Vein endothelial cell (primary cell): ENCODE results near the gene SLC25A11. TPM values are rescaled to one million over a fixed set of nuclear protein-coding genes. Genes with fewer than 3 reads are reported as not detected.

Experiments
- small RNA-seq: library from RNA; depleted of rRNA; stranded (forward); fragments of <200 nt; gene quantifications from one replicate; pipeline ENCODE3, GENCODE V24; 2012
- total RNA-seq: library from RNA; depleted of rRNA; stranded (reverse); fragments of >200 nt; gene quantifications from 2 replicates; pipeline ENCODE4 v1.2.3, GENCODE V29; 2012

SLC25A11 gene, protein sequence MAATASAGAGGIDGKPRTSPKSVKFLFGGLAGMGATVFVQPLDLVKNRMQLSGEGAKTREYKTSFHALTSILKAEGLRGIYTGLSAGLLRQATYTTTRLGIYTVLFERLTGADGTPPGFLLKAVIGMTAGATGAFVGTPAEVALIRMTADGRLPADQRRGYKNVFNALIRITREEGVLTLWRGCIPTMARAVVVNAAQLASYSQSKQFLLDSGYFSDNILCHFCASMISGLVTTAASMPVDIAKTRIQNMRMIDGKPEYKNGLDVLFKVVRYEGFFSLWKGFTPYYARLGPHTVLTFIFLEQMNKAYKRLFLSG
- total RNA-seq, result 40.4 and 59.4 TPM in 2 replicates

DNA sequence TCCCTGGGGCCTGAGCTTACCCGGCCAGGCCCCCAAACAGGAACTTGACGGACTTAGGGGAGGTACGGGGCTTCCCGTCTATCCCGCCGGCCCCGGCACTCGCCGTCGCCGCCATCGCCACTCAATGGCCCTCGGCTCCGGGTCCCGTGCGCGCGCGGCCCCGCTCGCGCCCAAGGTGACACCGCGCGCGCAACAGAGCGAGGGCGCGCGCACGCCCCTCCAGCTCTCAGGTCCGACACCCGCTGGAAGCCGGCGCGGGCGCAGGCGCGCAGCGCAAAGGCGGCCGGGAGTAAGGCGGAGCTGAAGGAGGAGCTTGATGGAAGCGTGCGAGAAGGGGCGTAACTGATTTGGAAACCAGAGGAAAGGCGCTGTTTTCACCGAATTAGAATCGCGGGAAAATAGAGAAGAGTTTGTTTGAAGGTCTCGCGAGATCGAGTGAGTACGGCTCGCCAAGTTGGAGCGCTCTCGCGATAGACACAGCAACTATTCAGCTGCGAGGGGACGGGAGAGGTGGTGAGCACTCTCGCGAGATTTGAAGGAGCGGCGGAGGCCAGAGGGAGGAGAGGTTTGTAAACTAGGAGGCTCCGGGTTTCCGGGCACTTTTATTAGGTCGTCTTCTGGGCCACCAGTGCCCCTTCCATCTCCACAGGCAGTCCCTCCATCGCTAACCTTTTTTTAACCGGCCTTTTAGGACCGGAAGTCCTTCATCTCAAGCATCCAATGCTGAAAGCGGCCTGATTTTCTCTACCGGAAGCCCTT is at the start of gene SLC25A11, which contains the start of gene RNF167:
SLC25A11 (minus strand) TSS at position 251 of the 759 bp plus-strand sequence; CDS start at position 115, 136 bp downstream.
RNF167 (plus strand) TSS at position 473 of the 759 bp plus-strand sequence. CDS start 642 bp downstream, outside the sequence.

DNA sequence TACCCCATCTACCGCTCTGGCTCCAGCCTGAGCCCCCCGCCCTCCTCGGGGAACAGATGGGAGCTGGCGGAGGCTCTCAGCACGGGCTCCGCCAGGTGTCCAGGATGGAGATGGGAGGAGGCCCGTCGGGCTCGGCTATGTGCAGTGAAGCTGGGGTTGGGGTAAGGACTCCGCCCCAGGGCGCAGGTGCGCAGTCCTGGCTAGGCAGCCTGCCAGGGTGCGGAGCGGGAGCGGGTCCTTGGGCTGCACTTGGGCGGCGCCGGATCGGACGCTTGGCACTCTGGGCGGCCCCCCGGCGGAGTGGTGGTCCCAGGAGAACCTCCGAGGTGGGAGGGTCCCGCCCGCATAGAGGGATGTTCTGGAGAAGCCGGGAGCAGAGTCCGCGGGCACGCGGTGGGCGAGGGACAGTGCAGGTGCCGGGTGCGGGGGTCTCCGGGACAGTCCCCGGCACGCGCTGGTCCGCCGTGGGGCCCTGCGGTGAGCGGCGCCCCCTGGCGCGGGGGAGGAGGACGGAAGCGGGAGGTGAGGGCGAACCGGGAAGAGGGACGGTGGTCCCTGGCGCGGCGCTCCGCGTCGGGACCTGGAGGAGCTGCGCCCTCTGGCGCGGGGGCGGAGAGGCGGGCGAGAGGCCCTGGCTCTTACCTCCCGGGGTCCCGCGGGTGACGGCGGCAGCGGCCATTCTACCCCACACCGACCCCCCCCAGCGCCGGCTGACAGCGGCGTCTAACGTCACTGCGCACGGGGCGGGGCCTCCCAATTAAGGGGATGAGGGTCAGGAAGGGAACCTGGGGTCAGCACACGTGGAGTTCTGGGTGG is 47.3 kb upstream of the SLC25A11 start, which contains the start of gene CAMTA2:
CAMTA2 (minus strand) TSS at position 725 of the 816 bp plus-strand sequence. CDS start 1,453 bp downstream, outside the sequence.

DNA sequence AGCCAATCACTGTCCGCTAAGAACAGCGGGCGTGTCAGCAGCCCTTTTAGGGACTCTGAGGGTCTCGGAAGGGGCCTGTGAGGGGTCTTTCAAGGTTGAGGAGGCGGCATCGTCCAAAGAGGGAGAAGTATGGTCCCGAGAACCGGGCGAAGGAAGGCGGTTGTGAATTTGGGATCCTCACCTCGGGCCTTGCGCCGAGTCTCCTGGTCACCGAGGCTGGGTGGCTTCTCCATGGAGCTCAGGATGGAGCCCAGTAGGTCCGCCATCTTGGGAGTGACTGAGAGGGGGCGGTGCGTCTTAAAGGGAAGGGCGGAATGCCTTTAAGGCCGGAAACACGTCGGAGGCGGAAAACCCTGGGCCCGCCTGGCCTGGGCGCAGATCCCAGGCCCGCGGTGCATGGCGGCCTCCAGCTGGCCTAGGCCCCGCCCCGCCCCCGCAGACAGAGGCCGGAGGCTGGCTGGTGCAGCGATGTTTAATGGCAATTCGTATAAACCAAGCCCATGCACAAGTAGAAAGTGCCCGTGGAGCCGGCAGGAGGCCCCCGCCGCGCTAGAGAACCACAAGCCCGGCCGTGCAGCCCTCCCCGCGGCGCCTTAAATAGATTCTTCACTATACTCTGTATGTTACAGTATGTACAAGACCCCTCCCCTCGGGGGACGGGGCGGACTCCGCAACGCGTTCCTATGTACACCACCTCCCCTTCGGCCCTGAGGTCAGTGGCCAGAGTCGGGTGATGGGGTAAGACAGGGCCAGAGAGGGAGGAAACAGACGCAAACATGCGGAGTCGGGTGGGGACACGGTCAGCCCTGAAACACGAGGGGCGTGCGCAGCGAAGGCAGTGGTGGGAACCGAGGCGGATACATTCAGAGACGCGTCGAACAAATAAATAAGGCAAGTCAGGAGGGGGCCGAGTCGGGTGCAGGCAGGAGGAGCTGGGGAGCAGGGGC is 28.0 kb upstream of the SLC25A11 start, which contains the start of gene SPAG7:
SPAG7 (minus strand) TSS at position 279 of the 947 bp plus-strand sequence; CDS start at position 266, 13 bp downstream.

DNA sequence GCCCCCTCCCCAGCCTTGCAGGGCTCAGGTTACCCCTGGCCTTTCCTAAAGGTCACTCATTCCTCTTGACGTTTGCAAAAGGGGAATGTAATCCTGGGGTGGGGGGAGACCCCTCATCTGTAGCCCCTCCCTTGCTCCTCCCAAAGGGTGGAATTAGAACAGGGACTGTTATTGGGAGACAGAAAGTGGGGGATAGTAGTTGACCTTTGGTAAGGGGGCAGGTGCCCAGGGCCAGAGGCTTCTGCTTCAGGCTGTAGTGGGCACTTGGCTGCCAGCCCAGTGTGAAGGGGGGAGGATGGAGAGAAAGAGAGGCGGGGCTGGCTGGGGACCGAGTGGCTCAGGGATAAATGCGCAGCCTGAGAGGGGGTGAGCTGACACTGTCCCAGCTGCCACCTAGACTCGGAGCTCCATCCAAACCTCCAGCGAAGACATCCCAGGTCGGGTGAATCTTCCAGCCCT is 10.9 kb upstream of the SLC25A11 start, which contains the start of gene ENO3:
ENO3 (plus strand) TSS at position 374 of the 459 bp plus-strand sequence. CDS start 711 bp downstream, outside the sequence.

DNA sequence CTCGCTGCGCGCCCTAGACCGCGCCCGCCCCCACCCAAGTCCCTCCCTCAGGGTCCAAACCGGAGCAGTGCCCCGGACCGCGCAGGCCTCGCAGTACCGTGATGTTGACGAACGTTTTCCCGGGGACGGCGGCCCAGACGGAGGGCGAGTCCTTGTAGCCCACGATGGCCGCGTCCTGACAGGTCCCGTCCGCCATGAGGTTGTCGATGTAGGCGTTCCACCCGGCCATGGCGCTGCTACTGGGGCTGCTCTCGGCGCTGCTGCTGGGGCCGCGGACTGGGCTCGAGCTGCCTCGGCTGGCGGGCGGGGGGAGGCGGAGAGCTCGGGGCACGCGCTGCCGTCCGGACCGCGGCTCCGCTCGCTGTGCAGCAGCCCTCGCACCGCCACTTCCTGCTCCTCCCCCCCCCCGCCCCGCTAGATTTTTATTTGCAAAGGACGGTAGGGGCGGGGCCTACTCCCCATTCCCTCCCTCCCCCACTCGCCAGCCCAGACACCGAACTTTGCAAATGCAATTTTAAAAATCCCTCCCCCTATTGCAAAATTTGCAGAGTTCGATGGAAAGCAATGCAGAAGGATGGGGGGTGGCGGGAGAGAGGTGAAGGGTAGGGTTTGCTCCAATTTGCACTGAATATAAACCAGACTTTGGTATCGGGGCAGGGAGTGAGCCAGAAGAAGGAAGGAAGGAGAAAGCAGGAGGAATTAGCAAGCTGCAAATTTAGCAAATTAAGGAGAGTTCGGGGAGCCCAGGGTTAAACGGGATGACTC is 8.5 kb upstream of the SLC25A11 start, which contains the start of gene PFN1:
PFN1 (minus strand) TSS at position 365 of the 765 bp plus-strand sequence; CDS start at position 229, 136 bp downstream.

DNA sequence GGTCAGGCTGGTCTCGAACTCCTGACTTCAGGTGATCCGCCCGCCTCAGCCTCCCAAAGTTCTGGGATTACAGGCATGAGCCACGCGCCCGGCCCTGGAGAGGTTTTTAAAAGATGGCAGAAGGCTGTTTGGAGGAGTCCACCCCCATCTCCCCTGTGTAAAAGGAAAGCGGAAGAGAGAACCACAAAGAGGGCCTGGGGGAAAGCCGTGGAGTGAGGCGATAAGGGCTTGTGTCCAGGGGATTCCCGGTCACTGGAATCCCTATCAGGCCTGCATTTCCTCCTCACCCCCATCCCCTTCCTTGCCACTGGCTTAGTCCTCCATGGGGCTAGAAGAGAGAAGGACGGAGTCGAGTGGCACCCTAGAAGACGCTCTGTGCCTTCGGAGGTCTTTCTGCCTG is 7.9 kb downstream of the SLC25A11 start, which contains the start of gene GP1BA:
GP1BA (plus strand) TSS at position 315 of the 400 bp plus-strand sequence. CDS start 328 bp downstream, outside the sequence.

DNA sequence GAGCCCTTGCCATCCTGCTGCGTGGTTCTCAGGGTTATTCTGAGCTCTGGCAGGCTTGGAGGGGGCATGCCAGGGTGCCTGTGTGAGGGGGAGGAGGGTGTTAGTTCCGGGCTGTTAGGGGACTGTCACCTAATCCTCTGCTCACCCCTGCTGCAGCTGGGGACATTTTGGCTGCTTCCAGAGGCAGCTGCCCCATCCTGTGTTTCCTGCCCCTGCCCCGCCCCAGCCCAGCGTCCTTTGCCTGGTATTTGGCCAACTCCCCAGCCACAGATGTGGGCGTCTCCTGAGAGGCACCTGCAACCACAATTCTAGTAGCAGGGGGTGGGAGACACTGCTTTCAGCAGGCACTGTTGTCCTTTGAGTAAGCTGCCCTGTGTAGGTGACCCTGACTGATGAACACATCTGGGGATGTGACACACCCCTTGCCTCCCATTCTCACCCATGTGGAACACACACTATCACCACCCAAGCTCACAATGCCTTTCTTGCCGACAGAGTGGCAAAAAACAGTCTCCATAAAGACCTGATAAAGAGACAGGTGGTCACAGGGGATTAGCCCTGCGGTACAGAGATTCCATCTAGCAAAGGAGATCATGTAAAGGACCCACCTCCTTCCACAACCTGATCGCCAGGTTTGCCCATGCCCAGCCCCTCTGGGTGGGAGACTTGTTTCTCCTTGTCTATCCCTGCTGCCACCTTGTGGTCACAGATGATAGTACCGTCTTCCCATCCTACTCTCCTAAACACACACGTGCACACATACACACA is 36.6 kb downstream of the SLC25A11 start, which contains the start of gene CHRNE:
CHRNE (minus strand) TSS at position 48 of the 768 bp plus-strand sequence; CDS start at position 13, 35 bp downstream.

DNA sequence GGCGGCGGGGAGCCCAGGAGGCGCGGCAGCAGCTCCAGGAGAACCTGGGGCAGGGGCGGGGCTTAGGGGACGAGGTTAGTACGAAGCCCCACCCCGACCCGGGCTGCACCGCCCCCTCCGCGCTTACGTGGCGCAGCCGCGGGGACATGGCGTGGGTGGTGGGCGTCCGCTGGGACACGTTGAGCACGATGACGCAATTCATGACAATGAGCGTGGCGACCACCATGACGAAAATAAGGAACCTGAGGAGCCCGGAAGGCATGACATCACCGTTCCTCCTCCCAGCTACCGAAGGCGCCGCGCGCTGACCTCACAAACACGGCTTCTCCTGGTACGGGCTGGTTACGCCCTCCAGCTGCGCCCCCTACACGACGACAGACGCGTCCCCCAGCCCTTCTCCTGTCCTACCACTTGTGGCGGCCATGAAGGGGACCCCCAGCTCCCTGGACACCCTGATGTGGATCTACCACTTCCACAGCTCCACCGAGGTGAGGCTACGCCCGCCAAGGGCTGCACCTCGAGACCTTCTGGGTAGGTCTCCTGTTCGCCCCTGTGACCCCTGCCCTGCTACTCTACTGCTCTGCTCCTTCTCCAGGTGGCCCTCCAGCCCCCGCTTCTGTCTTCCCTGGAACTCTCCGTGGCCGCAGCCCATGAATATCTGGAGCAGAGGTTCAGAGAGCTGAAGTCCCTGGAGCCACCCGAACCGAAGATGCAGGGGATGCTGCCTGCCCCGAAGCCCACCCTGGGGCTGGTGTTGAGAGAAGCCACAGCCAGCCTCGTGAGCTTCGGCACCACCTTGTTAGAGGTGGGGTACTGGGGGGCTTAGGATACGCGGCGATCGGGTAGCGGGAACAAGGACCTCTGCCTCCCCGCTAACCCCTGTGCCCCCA is 40.3 kb downstream of the SLC25A11 start, which contains the start of gene C17orf107:
C17orf107 (plus strand) TSS at position 196 of the 890 bp plus-strand sequence; CDS start at position 423, 227 bp downstream.

Small RNAs within 50 kb of the gene (small RNA-seq; reads per million reads assigned to genes)
- gene MIR6864, result 0.19 reads per million
- gene MIR6865, result not detected

Other genes starting within 250 kb of the SLC25A11 start
- 26.5 and 29.7 TPM in 2 replicates for gene PELP1, start 235.9 kb downstream of the SLC25A11 start, total RNA-seq
- gene ARRB2, start 229.4 kb downstream of the SLC25A11 start, total RNA-seq, result 11.8 and 12.4 TPM in 2 replicates
- gene MED11, start 208.6 kb downstream of the SLC25A11 start, total RNA-seq, result 13.8 and 14.4 TPM in 2 replicates
- gene ZMYND15, start 200.2 kb downstream of the SLC25A11 start, total RNA-seq, result under 0.01 TPM in 1 of 2 replicates, not detected in the other
- 2.0 and 3.9 TPM in 2 replicates for gene CXCL16, start 200.1 kb downstream of the SLC25A11 start, total RNA-seq
- not detected in 2 replicates for gene TM4SF5, start 168.2 kb downstream of the SLC25A11 start, total RNA-seq
- gene VMO1, start 153.7 kb downstream of the SLC25A11 start, total RNA-seq, result not detected in 2 replicates
- gene GLTPD2, start 151.1 kb downstream of the SLC25A11 start, total RNA-seq, result not detected in 2 replicates
- gene PSMB6, start 143.9 kb downstream of the SLC25A11 start, total RNA-seq, result 154 and 158 TPM in 2 replicates
- gene PLD2, start 132.9 kb downstream of the SLC25A11 start, total RNA-seq, result 35.3 and 38.9 TPM in 2 replicates
- 57.6 and 66.6 TPM in 2 replicates for gene MINK1, start 106.7 kb downstream of the SLC25A11 start, total RNA-seq
- 1.1 and 1.3 TPM in 2 replicates for gene C17orf107, start 40.5 kb downstream of the SLC25A11 start, total RNA-seq
- 0.65 and 3.0 TPM in 2 replicates for gene CHRNE, start 36.9 kb downstream of the SLC25A11 start, total RNA-seq
- not detected in 2 replicates for gene GP1BA, start 7.8 kb downstream of the SLC25A11 start, total RNA-seq
- 39.5 and 40.2 TPM in 2 replicates for gene RNF167, start 222 bp upstream of the SLC25A11 start, total RNA-seq
- 506 and 560 TPM in 2 replicates for gene PFN1, start 8.5 kb upstream of the SLC25A11 start, total RNA-seq
- gene ENO3, start 11.1 kb upstream of the SLC25A11 start, total RNA-seq, result 1.5 and 1.6 TPM in 2 replicates
- 40.2 and 45.6 TPM in 2 replicates for gene SPAG7, start 27.8 kb upstream of the SLC25A11 start, total RNA-seq
- 8.2 and 10.0 TPM in 2 replicates for gene CAMTA2, start 47.6 kb upstream of the SLC25A11 start, total RNA-seq
- gene INCA1, start 57.5 kb upstream of the SLC25A11 start, total RNA-seq, result 0.33 and 0.48 TPM in 2 replicates
- 116 and 123 TPM in 2 replicates for gene KIF1C, start 57.9 kb upstream of the SLC25A11 start, total RNA-seq
- 0.33 TPM in 1 of 2 replicates, not detected in the other for gene SLC52A1, start 95.4 kb upstream of the SLC25A11 start, total RNA-seq
- gene ZFP3, start 138.4 kb upstream of the SLC25A11 start, total RNA-seq, result 2.0 and 2.7 TPM in 2 replicates
- gene ZNF232, start 171.8 kb upstream of the SLC25A11 start, total RNA-seq, result 5.3 and 6.5 TPM in 2 replicates
- gene USP6, start 176.0 kb upstream of the SLC25A11 start, total RNA-seq, result not detected in 2 replicates